HG03442 (cell line): ENCODE measurements around the gene ZNF770.
"Not testable (repeated sequence)": the region's sequence is repeated elsewhere in the genome, so short reads cannot be mapped to it uniquely, and the experiment has no call there.

ENCODE experiments used
- ATAC-seq: cut with Tn5 transposase; IDR thresholded peaks from one replicate; pipeline ENCODE4 v1.9.1; 2021; ENCODE audit warnings: mild to moderate bottlenecking, moderate library complexity; ENCODE audit not compliant: unreplicated experiment

The ZNF770 gene

GRCh38 chr15:34976073-34976472, 12.0 kb downstream of the ZNF770 start:
- ATAC-seq, result no peak

- ATAC-seq, result no peak
Measured at GRCh38 chr15:34973512-34973911, 14.6 kb downstream of the ZNF770 start.

- ATAC-seq, result not testable (repeated sequence)
Measured at GRCh38 chr15:34970098-34970643, 17.9 kb downstream of the ZNF770 start.

GRCh38 chr15:34969340-34970097, 18.6 kb downstream of the ZNF770 start, which contains the start of gene AQR:
Gene AQR, minus strand, starts transcription at chr15:34969742. Its CDS starts 129 bp downstream, at chr15:34969613.
- ATAC-seq, result peak; percentile 98

GRCh38 chr15:34964277-34964676, 23.8 kb downstream of the ZNF770 start:
- no peak for ATAC-seq

- no peak for ATAC-seq
Measured at GRCh38 chr15:34953851-34954250, 34.2 kb downstream of the ZNF770 start.

- ATAC-seq, result no peak
Measured at GRCh38 chr15:34952481-34952880, 35.6 kb downstream of the ZNF770 start.

- ATAC-seq, result no peak
Measured at GRCh38 chr15:34951993-34952392, 36.1 kb downstream of the ZNF770 start.

- no peak for ATAC-seq
Measured at GRCh38 chr15:34944936-34945335, 43.2 kb downstream of the ZNF770 start.

GRCh38 chr15:34943711-34944110, 44.4 kb downstream of the ZNF770 start:
- no peak for ATAC-seq

- not testable (repeated sequence) for ATAC-seq
Measured at GRCh38 chr15:34943264-34943663, 44.8 kb downstream of the ZNF770 start.

- no peak for ATAC-seq
Measured at GRCh38 chr15:34942363-34942762, 45.7 kb downstream of the ZNF770 start.

GRCh38 chr15:34941831-34942230, 46.3 kb downstream of the ZNF770 start:
- no peak for ATAC-seq

- ATAC-seq, result no peak
Measured at GRCh38 chr15:34941185-34941698, 46.8 kb downstream of the ZNF770 start.

GRCh38 chr15:34933432-34933975, 54.6 kb downstream of the ZNF770 start:
- ATAC-seq, result no peak

GRCh38 chr15:34928349-34928748, 59.7 kb downstream of the ZNF770 start:
- ATAC-seq, result not testable (repeated sequence)
